Coronary artery (tissue), 2 donors: Measurements from ENCODE around the gene JAM3.

Source experiments
- DNase-seq: peaks from one replicate; pipeline ENCODE4 v3.0.0-alpha.2; 2017; ENCODE audit warnings: low spot score
- H3K27ac ChIP-seq, 2 donors: fragments of 200-600 bp; sonication (generic); one replicate each; pipeline ENCODE4 v1.5.1; 2016 to 2019
- H3K4me3 ChIP-seq: fragments of 200-600 bp; sonication (generic); 2 replicates; pipeline ENCODE4 v1.5.1; 2016; ENCODE audit warnings: mild to moderate bottlenecking, moderate library complexity
- TF ChIP-seq, protein P1 (sequence below): fragments of 200-600 bp; sonication (generic); IDR thresholded peaks from one replicate; pipeline ENCODE4 v1.5.1; 2019; ENCODE audit warnings: antibody characterized with exemption

Gene JAM3

DNA sequence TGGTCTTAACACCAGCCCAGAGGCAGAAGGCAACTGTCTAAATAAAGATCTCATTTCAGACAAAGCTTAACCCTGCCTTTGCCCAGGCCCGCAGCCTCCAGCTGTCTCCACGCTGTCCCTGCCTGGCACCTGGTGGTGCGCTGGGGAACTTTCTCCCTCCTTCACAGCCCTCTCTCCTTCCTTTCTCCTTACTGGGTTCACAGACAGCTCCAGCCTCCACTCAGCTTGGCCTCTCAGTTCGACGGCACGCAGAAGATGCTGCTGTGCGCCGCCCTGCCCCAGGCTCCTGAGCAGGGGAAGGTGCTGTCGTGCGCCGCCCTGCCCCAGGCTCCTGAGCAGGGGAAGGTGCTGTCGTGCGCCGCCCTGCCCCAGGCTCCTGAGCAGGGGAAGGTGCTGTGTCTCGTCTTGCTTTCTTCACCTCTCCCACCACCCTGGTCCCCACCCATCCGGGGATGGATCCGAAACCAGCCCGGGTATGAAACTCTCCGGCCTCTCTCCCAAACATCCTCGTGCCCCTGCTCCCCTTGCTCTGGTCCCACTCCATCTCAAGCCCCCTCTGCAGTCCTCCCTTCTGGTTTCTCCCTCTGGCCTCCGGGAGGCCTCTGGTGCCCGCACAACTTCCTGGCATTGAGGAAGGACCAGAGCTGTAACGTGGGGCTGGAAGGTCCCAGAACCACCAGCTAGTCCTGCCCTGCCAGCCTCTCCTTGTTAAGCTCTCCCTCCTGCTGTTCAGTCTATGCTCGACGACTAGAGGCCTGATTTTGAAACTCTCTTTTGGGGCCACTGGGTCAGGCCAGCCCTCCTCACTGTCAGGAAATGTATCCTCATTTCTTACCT is 22.9 kb upstream of the JAM3 start:
- Histone ChIP-seq H3K27ac (peak overlapping the region in 1 of 2 donors; percentile 11), H3K4me3 (no peak overlapping the region)
- TF ChIP-seq, protein P1, sequence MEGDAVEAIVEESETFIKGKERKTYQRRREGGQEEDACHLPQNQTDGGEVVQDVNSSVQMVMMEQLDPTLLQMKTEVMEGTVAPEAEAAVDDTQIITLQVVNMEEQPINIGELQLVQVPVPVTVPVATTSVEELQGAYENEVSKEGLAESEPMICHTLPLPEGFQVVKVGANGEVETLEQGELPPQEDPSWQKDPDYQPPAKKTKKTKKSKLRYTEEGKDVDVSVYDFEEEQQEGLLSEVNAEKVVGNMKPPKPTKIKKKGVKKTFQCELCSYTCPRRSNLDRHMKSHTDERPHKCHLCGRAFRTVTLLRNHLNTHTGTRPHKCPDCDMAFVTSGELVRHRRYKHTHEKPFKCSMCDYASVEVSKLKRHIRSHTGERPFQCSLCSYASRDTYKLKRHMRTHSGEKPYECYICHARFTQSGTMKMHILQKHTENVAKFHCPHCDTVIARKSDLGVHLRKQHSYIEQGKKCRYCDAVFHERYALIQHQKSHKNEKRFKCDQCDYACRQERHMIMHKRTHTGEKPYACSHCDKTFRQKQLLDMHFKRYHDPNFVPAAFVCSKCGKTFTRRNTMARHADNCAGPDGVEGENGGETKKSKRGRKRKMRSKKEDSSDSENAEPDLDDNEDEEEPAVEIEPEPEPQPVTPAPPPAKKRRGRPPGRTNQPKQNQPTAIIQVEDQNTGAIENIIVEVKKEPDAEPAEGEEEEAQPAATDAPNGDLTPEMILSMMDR: peak; percentile 16
- DNase-seq: no peak

DNA sequence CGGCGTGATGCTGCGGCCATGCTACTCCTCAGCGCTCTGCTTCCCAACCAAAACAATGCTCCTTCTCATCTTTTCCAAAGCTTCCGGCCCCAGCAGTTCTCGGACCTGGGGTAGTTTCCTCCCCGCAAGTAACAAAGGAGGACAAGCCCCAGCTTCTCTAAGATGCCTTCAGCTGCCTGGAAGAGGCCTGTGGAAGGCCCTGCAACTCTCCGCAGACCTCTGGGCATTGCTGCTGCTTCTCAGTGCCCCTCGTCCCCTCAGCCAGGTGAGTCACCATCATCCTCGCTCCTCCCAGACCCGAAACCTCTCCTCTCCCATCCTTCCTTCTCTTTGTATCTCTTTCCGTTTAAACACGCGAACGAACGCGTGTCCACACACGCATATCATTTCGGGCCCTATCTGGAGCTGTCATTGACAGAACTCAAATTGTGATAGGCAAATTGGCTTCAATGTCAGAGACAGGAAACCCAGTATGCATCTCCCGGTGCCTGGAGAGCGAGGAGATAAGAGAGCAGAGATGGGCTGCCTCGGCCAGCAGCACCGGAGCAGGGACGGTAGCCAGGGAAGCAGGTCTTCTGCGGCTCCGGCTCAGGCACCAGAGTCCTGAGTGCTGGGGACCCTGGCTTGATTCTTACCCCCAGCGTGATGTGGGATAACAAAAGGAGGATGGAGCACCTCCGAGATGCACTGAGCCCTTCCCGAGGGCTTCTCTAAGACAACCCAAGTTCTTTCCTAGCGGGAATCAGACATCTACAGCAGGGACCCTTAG is 22.0 kb upstream of the JAM3 start:
- no peak for DNase-seq
- TF ChIP-seq, protein P1: no peak
- Histone ChIP-seq H3K27ac (peak overlapping the region; percentile 76 to 86), H3K4me3 (peak overlapping the region; percentile 58)

DNA sequence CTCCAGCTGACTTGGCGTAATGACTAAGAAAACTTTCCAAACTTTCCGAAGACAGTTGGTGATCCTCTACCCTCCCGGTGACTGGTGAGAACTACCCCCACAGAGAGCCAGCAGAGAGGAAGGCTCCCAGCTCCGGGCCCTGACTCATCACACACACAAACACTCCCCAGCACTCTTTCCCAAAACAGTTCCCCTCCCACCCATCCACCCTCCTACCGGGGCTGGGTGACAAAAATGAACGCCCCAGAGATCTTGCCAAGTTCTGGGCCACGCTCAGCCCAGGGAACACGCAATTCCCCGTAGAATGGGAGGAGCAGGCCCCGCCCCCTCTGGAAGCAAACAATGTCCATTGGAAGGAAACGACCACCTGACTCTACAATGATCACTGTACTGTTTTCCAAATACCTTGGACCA is 21.3 kb upstream of the JAM3 start:
- DNase-seq: peak; percentile 96
- TF ChIP-seq, protein P1: no peak
- H3K27ac ChIP-seq: peak overlapping the region; percentile 76 to 86
- peak overlapping the region; percentile 58 for H3K4me3 ChIP-seq

DNA sequence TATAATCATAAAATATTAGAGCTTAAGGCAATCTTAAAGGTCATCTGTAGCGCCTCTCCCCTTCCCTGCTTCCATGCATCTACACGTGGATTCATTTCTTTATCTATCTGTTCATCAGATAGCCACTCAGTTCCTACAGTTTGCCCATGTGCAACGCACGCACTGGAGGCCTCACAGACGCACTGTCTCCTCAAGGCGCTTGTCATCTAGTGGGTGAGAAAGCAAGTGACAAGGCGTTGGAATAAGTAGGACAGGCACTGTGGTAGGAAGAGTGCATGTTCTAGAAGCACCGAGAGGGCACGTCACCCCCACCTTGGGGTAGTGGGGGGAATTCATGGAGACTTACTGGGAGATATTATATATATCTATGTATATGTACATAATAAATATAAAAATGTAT is 20.8 kb upstream of the JAM3 start:
- DNase-seq: no peak
- H3K4me3 ChIP-seq: peak overlapping the region; percentile 58
- TF ChIP-seq, protein P1: no peak
- H3K27ac ChIP-seq: peak overlapping the region in 1 of 2 donors; percentile 86

DNA sequence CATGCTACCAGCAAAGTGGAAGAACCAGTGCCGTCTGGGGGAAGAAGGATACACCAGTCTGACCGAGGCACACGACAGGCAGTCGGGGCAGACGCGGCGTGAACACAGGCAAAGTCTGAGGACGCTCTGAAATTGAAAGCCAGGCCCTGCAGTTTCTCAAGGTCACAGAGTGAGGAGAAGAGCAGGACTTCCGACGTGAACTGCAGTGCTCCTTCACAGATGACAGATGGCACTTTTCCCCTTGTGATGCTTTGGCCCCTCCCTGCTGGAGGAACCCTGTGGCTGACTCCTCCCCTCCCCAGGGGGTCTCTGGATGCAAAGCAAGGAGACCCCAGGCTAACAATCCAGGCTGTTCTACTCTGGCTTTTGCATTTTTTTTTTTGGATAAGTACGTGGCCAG is 19.6 kb upstream of the JAM3 start:
- no peak for DNase-seq
- H3K4me3 ChIP-seq: no peak overlapping the region
- TF ChIP-seq, protein P1: no peak
- H3K27ac ChIP-seq: no peak overlapping the region

DNA sequence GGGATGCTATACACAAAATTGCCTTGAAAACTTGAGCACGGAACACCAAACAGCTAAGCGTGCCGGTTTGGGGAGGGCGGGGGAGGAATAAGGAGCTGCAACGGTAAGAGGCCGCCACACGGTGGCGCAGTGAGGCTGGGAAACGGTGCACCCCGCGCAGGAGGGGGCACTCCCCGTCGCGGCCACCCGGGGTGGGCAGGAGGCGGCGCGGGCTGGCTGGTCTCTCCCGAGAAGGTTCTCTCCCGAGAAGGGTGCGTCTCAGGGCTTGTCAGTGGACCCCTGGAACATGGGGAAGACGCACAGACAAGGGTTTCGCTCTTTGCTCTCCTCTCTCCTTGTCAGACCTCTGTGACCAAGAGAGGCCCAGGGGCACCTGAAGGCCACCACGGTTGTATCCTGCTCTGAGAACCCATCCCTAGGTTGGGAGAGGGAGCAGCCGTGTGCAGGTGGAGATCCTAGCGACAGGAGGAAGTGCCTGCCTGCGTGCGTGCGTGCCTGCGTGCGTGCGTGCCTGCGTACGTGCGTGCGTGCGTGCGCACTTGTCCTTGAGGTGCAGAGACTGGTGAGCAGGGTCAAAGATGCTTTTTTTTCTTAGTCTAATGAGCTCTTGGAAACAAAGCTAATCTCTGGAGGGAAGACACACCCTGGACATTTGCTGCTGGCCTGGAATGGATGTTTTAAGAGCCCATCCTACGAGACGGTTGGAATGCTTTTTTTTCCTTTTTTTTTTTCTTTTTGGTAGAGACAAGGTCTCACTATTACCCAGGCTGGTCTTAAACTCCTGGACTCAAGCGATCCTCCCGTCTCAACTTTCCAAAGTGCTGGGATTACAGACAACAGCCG is 18.1 kb upstream of the JAM3 start:
- peak; percentile 79 for DNase-seq
- peak overlapping the region; percentile 57 for H3K4me3 ChIP-seq
- TF ChIP-seq, protein P1: peak; percentile 97
- no peak overlapping the region for H3K27ac ChIP-seq
